CD8-positive, alpha-beta memory T cell (primary cell): ENCODE results near the gene ABCG4. TPM values are rescaled to one million over a fixed set of nuclear protein-coding genes. Genes with fewer than 3 reads are reported as not detected.

ENCODE experiments used
- CTCF ChIA-PET: fragments of 350-600 bp; sonication (Branson Sonifier 250); formaldehyde crosslinking; loops from one replicate; lab custom pipeline; 2021; ENCODE audit warnings: antibody characterized with exemption; lab: Charles Lee
- POLR2A ChIA-PET: fragments of 350-600 bp; sonication (Branson Sonifier 250); formaldehyde crosslinking; loops from one replicate; lab custom pipeline; 2021; ENCODE audit warnings: antibody characterized with exemption; lab: Charles Lee
- DNase-seq, 5 donors: peaks; one replicate each; pipeline versions ENCODE4 v3.0.0 to v3.0.0-alpha.2; 2020 to 2022; ENCODE audit warnings: mixed read lengths in 1 of 5
- H3K27ac ChIP-seq: one replicate; pipeline ENCODE4 v1.7.0; 2013; ENCODE audit warnings: low read depth, mild to moderate bottlenecking, low read length, moderate library complexity
- H3K27me3 ChIP-seq: 2 replicates; pipeline ENCODE4 v1.7.0; 2013; ENCODE audit warnings: low read length, mild to moderate bottlenecking; ENCODE audit not compliant: insufficient read depth, poor library complexity, severe bottlenecking
- H3K36me3 ChIP-seq: 2 replicates; pipeline ENCODE4 v1.7.0; 2013; ENCODE audit warnings: mild to moderate bottlenecking, low read length, moderate library complexity; ENCODE audit not compliant: insufficient read depth
- H3K4me1 ChIP-seq: 2 replicates; pipeline ENCODE4 v1.7.0; 2013; ENCODE audit warnings: mild to moderate bottlenecking, low read length, moderate library complexity; ENCODE audit not compliant: insufficient read depth
- H3K4me3 ChIP-seq: 2 replicates; pipeline ENCODE4 v1.7.0; 2013; ENCODE audit warnings: mild to moderate bottlenecking, low read length
- H3K9me3 ChIP-seq: 2 replicates; pipeline ENCODE4 v1.7.0; 2013; ENCODE audit warnings: mild to moderate bottlenecking, low read length
- H3K27ac Mint-ChIP-seq, 8 donors: one replicate each; pipeline ENCODE4 v1.8.0; 2020 to 2021; ENCODE audit warnings: mixed read lengths in 8 of 8, mild to moderate bottlenecking in 6 of 8, inconsistent platforms in 3 of 8, moderate library complexity in 3 of 8
- H3K27me3 Mint-ChIP-seq, 2 donors: one replicate each; pipeline ENCODE4 v1.8.0; 2020 to 2021; ENCODE audit warnings: mixed read lengths in 2 of 2, mild to moderate bottlenecking in 1 of 2, moderate library complexity in 1 of 2
- H3K36me3 Mint-ChIP-seq, 3 donors: one replicate each; pipeline ENCODE4 v1.8.0; 2020 to 2021; ENCODE audit warnings: mixed read lengths in 3 of 3, inconsistent platforms in 1 of 3, mild to moderate bottlenecking in 1 of 3
- H3K4me1 Mint-ChIP-seq, 3 donors: one replicate each; pipeline ENCODE4 v1.8.0; 2020 to 2021; ENCODE audit warnings: mixed read lengths in 3 of 3, inconsistent platforms in 1 of 3, mild to moderate bottlenecking in 1 of 3
- H3K4me3 Mint-ChIP-seq, 7 donors: one replicate each; pipeline ENCODE4 v1.8.0; 2020 to 2021; ENCODE audit warnings: mixed read lengths in 7 of 7, mild to moderate bottlenecking in 6 of 7, moderate library complexity in 4 of 7, inconsistent platforms in 2 of 7
- H3K9me3 Mint-ChIP-seq, 5 donors: one replicate each; pipeline ENCODE4 v1.8.0; 2020 to 2022; ENCODE audit warnings: mixed read lengths in 5 of 5, mild to moderate bottlenecking in 3 of 5, moderate library complexity in 2 of 5, inconsistent platforms in 1 of 5
- polyA plus RNA-seq: library from polyadenylated mRNA; unstranded; fragments of 300-500 nt; fragmentation: Illumina TruSeq; gene quantifications from one replicate; pipeline ENCODE4 v1.2.3, GENCODE V29; 2021
- total RNA-seq, 2 experiments: library from RNA; stranded (reverse); gene quantifications; one replicate each; pipeline ENCODE4 v1.2.3, GENCODE V29; 2021

Gene ABCG4
- total and polyA plus RNA-seq, 3 experiments from 2014 or later = 0.11 to 0.18 TPM; not detected in 1

DNA sequence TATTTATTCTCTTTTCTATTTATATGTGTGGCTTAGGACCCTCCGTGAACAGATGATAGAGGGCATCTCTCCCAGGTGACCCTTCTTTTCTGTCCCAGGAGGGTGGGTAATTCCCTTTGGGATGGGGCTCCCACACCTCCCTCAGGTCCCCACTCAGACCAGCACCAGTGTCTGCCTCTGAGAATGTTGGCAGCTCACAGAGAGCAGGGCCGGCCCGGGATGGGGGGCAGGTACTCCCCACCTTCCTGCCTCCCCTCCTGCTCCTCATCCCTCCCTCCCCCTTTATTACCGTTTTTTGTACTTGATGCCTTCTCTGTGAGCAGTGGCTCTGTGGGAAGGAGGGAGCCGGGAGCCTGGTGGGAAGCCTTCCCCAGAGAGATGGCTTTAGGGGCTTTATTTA lies 32.3 kb upstream of the ABCG4 start:
- peaks cover 22% of the 10 kb centered on the region for H3K36me3 ChIP-seq
- Mint-ChIP-seq H3K36me3 (peaks cover 4 to 50% (median 15%) of the 10 kb centered on the region in 3 donors), H3K4me3 (no peak overlapping the region), H3K27ac (peak overlapping the region in 4 of 8 donors; percentile 17 to 64 (median 51)), H3K27me3 (no peaks in the 10 kb centered on the region), H3K4me1 (peaks cover 23 to 27% (median 23%) of the 10 kb centered on the region in 3 donors), H3K9me3 (no peaks in the 10 kb centered on the region)
- ChIA-PET POLR2A (interaction anchor here (0.6 to 1.4 kb wide), 2 partner anchors 17 to 98 kb away, joined by 4 to 11 read pairs; partner anchors contain the start of gene TRAPPC4), CTCF (interaction anchor here (1.2 to 1.7 kb wide), 3 partner anchors 11 to 54 kb away, joined by 3 to 4 read pairs (median 4); partner anchors contain the start of gene NLRX1)
- H3K27me3 ChIP-seq = no peaks in the 10 kb centered on the region
- H3K9me3 ChIP-seq = no peaks in the 10 kb centered on the region
- no peak for DNase-seq
- no peak overlapping the region for H3K4me3 ChIP-seq
- peaks cover 39% of the 10 kb centered on the region for H3K4me1 ChIP-seq
- no peak overlapping the region for H3K27ac ChIP-seq

DNA sequence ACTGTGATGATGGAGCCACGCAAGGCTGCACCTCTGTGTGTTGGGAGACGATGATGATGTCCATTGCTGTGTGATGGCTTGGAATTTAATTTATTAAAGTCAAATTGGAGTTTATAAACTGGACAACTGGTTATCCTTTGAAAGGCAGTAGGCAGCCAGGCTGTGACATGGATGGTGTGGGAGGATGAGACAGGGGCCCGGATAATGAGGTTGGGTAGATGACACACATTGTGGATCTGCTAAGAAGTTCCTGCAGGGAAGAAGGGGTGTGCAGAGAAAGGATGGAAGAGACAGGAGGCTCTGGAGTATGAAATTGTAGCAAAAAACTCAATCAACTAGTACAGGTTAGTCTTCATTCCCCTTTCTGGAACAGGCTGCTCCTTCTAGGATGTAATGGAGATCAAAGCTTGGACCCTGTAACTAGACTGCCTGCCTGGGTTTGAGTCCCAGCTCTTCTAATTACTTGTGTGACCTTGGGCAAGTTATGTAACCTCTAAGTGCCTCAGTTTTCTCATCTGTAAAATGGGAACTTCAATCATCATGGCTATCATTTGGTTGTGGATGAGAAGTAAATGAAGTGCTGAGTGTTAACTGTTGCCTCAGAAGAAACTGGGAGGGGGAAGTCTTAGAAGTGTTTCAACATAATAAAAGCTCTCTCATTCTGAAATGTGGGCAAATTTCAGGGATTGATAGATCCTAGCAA lies 31.7 kb upstream of the ABCG4 start:
- peaks cover 0 to 47% (median 12%) of the 10 kb centered on the region in 3 donors for H3K36me3 Mint-ChIP-seq
- H3K9me3 Mint-ChIP-seq = no peaks in the 10 kb centered on the region
- POLR2A ChIA-PET = interaction anchor here (0.6 kb wide), 1 partner anchor 98 kb away, joined by 4 read pairs; the partner anchor contains the start of gene TRAPPC4
- Histone ChIP-seq H3K9me3 (no peaks in the 10 kb centered on the region), H3K36me3 (peaks cover 16% of the 10 kb centered on the region), H3K4me1 (peaks cover 42% of the 10 kb centered on the region), H3K27ac (no peak overlapping the region), H3K4me3 (no peak overlapping the region), H3K27me3 (no peaks in the 10 kb centered on the region)
- no peaks in the 10 kb centered on the region for H3K27me3 Mint-ChIP-seq
- CTCF ChIA-PET = interaction anchor here (1.7 kb wide), 1 partner anchor 55 kb away, joined by 4 read pairs; no protein-coding TSS in a partner anchor
- DNase-seq = no peak
- peak overlapping the region in 5 of 8 donors; percentile 17 to 75 (median 64) for H3K27ac Mint-ChIP-seq
- H3K4me3 Mint-ChIP-seq = peak overlapping the region in 1 of 7 donors; percentile 17
- H3K4me1 Mint-ChIP-seq = peaks cover 26 to 30% (median 29%) of the 10 kb centered on the region in 3 donors

DNA sequence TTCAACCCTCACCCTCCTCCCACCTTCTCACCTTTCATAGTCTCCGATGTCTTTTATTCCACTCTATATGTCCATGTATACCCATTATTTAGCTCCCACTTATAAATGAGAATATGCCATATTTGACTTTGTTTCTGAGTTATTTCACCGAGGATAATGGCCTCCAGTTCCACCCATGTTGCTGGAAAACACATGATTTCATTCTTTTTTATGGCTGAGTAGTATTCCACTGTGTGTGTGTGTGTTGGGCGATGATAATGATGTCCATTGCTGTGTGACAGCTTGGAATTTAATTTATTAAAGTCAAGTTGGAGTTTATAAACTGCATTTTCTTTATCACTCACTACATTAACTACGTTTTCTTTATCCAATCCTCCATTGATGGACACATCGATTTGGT lies 30.6 kb upstream of the ABCG4 start:
- POLR2A ChIA-PET = interaction anchor here (2.2 kb wide), 1 partner anchor 11 kb away, joined by 9 read pairs; the partner anchor contains the start of gene C2CD2L
- Histone ChIP-seq H3K27ac (no peak overlapping the region), H3K9me3 (no peaks in the 10 kb centered on the region), H3K4me3 (no peak overlapping the region), H3K36me3 (peaks cover 10% of the 10 kb centered on the region), H3K27me3 (no peaks in the 10 kb centered on the region), H3K4me1 (peaks cover 50% of the 10 kb centered on the region)
- no peak for DNase-seq
- H3K4me1 Mint-ChIP-seq = peaks cover 36 to 41% (median 38%) of the 10 kb centered on the region in 3 donors
- peak overlapping the region in 1 of 8 donors; percentile 24 for H3K27ac Mint-ChIP-seq
- H3K9me3 Mint-ChIP-seq = no peaks in the 10 kb centered on the region
- peaks cover 0 to 2% of the 10 kb centered on the region in 2 donors for H3K27me3 Mint-ChIP-seq
- CTCF ChIA-PET = interaction anchor here (1.0 to 1.2 kb wide), 2 partner anchors 16 to 206 kb away, joined by 3 to 5 read pairs; partner anchors contain the start of gene DPAGT1
- no peak overlapping the region for H3K4me3 Mint-ChIP-seq
- peaks cover 0 to 43% (median 12%) of the 10 kb centered on the region in 3 donors for H3K36me3 Mint-ChIP-seq

DNA sequence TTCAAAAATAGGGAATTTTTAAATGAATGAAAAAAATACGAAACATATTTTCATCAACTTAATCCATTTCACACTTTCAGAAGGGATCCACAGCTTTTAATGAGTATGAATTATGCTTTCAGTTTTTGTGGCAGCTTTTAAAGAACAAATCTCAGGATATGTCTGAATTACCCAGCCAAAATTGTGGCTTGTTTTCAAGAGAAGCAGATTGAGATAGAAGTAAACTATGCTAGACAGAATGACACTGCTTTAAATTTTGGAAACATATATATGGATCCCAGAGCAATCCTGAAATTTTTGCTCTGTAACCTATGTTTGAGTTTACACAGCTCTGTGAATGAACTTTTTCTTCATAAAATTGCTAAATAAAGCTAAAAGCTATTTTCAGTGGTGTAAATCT lies 29.9 kb upstream of the ABCG4 start:
- no peak overlapping the region for H3K27ac ChIP-seq
- peaks cover 3% of the 10 kb centered on the region for H3K36me3 ChIP-seq
- Mint-ChIP-seq H3K9me3 (no peaks in the 10 kb centered on the region), H3K4me3 (peak overlapping the region in 1 of 7 donors; percentile 16), H3K4me1 (peaks cover 39 to 48% (median 42%) of the 10 kb centered on the region in 3 donors), H3K36me3 (peaks cover 0 to 42% (median 11%) of the 10 kb centered on the region in 3 donors), H3K27me3 (peaks cover 0 to 2% of the 10 kb centered on the region in 2 donors), H3K27ac (peak overlapping the region in 1 of 8 donors; percentile 12)
- no peak for DNase-seq
- ChIA-PET POLR2A (interaction anchor here (1.0 to 2.2 kb wide), 2 partner anchors 12 to 51 kb away, joined by 5 to 9 read pairs; partner anchors contain the start of genes C2CD2L and VPS11), CTCF (interaction anchor here (1.0 to 3.1 kb wide), 3 partner anchors 7 to 205 kb away, joined by 3 to 8 read pairs (median 5); partner anchors contain the start of gene DPAGT1)
- H3K27me3 ChIP-seq = no peaks in the 10 kb centered on the region
- no peak overlapping the region for H3K4me3 ChIP-seq
- H3K4me1 ChIP-seq = peaks cover 47% of the 10 kb centered on the region
- no peaks in the 10 kb centered on the region for H3K9me3 ChIP-seq

DNA sequence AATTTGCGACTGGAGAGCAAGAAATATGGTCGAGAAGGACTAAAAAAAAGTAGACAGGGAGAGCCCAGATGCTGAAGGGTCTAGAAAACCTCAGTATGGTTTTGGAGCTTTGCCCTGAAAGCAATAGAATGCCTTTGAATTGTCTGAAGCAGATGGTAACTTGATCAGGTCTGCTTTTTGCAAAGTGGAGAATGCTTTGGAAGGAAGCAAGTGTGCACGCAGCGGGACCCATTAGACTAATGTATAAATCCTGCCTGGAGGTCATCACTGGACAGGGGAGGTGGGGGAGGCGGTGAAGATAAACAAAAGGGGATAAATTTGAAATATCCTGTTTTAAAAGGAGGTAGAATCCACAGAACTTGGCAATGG lies 28.2 kb upstream of the ABCG4 start:
- no peak for DNase-seq
- Histone ChIP-seq H3K9me3 (no peaks in the 10 kb centered on the region), H3K27ac (peak overlapping the region; percentile 70), H3K4me3 (peak overlapping the region; percentile 67), H3K36me3 (peaks cover 7% of the 10 kb centered on the region), H3K27me3 (no peaks in the 10 kb centered on the region), H3K4me1 (peaks cover 32% of the 10 kb centered on the region)
- Mint-ChIP-seq H3K4me3 (peak overlapping the region; percentile 85 to 95 (median 94)), H3K27me3 (peaks cover 0 to 2% of the 10 kb centered on the region in 2 donors), H3K36me3 (peaks cover 0 to 44% (median 4%) of the 10 kb centered on the region in 3 donors), H3K9me3 (no peaks in the 10 kb centered on the region), H3K27ac (peak overlapping the region; percentile 72 to 97 (median 96)), H3K4me1 (peaks cover 35 to 46% (median 43%) of the 10 kb centered on the region in 3 donors)
- ChIA-PET POLR2A (interaction anchor here (0.6 to 1.9 kb wide), 3 partner anchors 13 to 22 kb away, joined by 4 to 21 read pairs (median 5); partner anchors contain the start of genes C2CD2L and DPAGT1), CTCF (interaction anchor here (1.3 to 3.1 kb wide), 4 partner anchors 9 to 202 kb away, joined by 3 to 9 read pairs (median 7); partner anchors contain the start of genes C2CD2L and VPS11)

DNA sequence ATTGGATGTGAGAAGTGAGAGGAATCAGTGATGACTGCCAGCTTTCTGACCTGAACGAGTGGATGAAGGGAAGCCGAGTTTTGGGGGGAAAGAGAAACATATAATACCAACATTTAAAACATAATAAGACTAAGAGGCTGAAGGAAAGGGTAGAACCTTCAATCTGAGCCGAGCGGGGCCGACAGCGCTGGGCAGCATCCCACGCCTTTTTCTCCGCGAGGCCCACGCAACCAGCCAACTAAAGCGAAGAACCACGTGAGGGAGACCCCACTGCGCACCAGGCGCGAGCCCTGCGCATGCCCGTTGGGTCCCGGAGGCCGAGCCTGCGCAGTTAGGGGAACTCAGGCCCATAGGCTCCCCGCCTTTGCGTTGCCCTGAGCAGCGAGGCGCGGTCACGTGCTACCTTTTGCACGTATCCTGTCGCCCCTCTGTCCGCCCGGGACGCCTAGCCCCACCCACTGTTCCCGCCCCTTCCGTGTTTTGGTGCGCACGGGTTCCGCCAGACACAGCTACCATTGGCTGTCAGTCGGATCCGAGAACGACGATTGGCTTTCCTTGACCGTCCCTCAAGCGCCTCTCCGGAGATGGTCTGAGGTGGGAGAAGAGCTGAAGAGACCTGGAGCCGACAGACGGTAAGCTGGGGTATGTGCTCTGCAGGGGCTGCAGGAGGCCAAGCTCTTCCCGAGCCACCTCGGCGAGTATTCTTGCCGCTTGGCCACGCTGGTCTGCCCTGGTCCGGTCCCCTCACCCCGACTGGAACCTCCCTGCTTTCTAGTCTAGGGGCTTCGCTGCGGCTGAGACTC lies 27.6 kb upstream of the ABCG4 start, which contains the start of gene HINFP:
Gene HINFP (plus strand): TSS at position 573 of the 803 bp plus-strand sequence. CDS start 5,365 bp downstream, outside the sequence.
- Histone ChIP-seq H3K4me1 (peaks cover 27% of the 10 kb centered on the region), H3K27me3 (no peaks in the 10 kb centered on the region), H3K27ac (peak within 1 kb of the TSS; percentile 78), H3K36me3 (peaks cover 7% of the 10 kb centered on the region), H3K9me3 (no peaks in the 10 kb centered on the region), H3K4me3 (peak within 1 kb of the TSS; percentile 91)
- peak; percentile 98 to 100 (median 100) for DNase-seq
- Mint-ChIP-seq H3K4me1 (peaks cover 30 to 42% (median 40%) of the 10 kb centered on the region in 3 donors), H3K4me3 (peak within 1 kb of the TSS; percentile 85 to 95 (median 94)), H3K36me3 (peaks cover 0 to 42% (median 2%) of the 10 kb centered on the region in 3 donors), H3K9me3 (no peaks in the 10 kb centered on the region), H3K27ac (peak within 1 kb of the TSS; percentile 72 to 97 (median 96)), H3K27me3 (peaks cover 0 to 2% of the 10 kb centered on the region in 2 donors)
- POLR2A ChIA-PET = interaction anchor here (1.0 to 2.4 kb wide), 8 partner anchors 12 to 103 kb away, joined by 3 to 21 read pairs (median 6); partner anchors contain the start of genes C2CD2L, DPAGT1, HMBS and RPS25
- CTCF ChIA-PET = interaction anchor here (0.8 to 3.1 kb wide), 7 partner anchors 9 to 201 kb away, joined by 3 to 9 read pairs (median 6); partner anchors contain the start of genes C2CD2L and VPS11

DNA sequence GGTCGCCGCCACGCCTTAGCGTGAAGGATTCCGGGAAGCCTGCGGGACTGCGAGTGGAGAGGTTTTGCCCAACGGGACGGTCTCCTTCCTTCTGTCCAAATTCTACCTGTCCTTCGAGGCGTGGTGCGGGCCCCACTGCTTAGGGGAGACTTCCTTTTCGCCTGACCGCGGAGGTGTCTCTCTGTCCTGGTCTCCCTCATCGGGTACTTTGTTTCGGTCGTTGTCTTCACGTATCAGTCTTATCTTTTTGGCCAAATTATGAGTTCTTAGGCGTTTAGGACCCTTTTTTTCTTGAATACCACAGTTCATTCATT lies 27.1 kb upstream of the ABCG4 start:
- no peaks in the 10 kb centered on the region for H3K9me3 Mint-ChIP-seq
- no peaks in the 10 kb centered on the region for H3K27me3 ChIP-seq
- H3K9me3 ChIP-seq = no peaks in the 10 kb centered on the region
- peak overlapping the region; percentile 72 to 97 (median 95) for H3K27ac Mint-ChIP-seq
- peak overlapping the region; percentile 78 for H3K27ac ChIP-seq
- H3K27me3 Mint-ChIP-seq = peaks cover 0 to 2% of the 10 kb centered on the region in 2 donors
- ChIA-PET CTCF (interaction anchor here (0.8 to 3.1 kb wide), 6 partner anchors 10 to 54 kb away, joined by 3 to 9 read pairs (median 6); partner anchors contain the start of genes C2CD2L and VPS11), POLR2A (interaction anchor here (1.0 to 2.4 kb wide), 8 partner anchors 12 to 103 kb away, joined by 3 to 21 read pairs (median 6); partner anchors contain the start of genes C2CD2L, DPAGT1, HMBS and RPS25)
- no peak for DNase-seq
- H3K4me1 Mint-ChIP-seq = peaks cover 31 to 45% (median 44%) of the 10 kb centered on the region in 3 donors
- H3K4me3 Mint-ChIP-seq = peak overlapping the region; percentile 85 to 95 (median 94)
- peaks cover 24% of the 10 kb centered on the region for H3K4me1 ChIP-seq
- peaks cover 7% of the 10 kb centered on the region for H3K36me3 ChIP-seq
- H3K36me3 Mint-ChIP-seq = peaks cover 0 to 40% (median 2%) of the 10 kb centered on the region in 3 donors
- H3K4me3 ChIP-seq = peak overlapping the region; percentile 91
